OCI-LY1 (cell line): ENCODE measurements around the gene ENOX2.

ENCODE experiments used
- H2AFZ ChIP-seq: fragments of 200-600 bp; sonication (generic), shearing (Covaris generic); 2 replicates; pipeline ENCODE4 v1.6.0; 2014; ENCODE audit warnings: antibody characterized with exemption, mild to moderate bottlenecking, low read length
- H3F3A ChIP-seq: fragments of 200-600 bp; sonication (generic), shearing (Covaris generic); 2 replicates; pipeline ENCODE4 v1.6.0; 2014; ENCODE audit warnings: mild to moderate bottlenecking, antibody characterized with exemption, low read length, moderate library complexity; ENCODE audit not compliant: insufficient read depth
- H3K27ac ChIP-seq: fragments of 200-600 bp; sonication (generic); 2 replicates; pipeline ENCODE4 v1.5.1; 2014; ENCODE audit warnings: low read length, mixed run types, mild to moderate bottlenecking, low read depth; ENCODE audit not compliant: poor library complexity, severe bottlenecking
- H3K27me3 ChIP-seq: fragments of 200-600 bp; sonication (generic); 2 replicates; pipeline ENCODE4 v1.6.0; 2014; ENCODE audit warnings: antibody characterized with exemption, mild to moderate bottlenecking, low read length, moderate library complexity; ENCODE audit not compliant: insufficient read depth
- H3K36me3 ChIP-seq: fragments of 200-600 bp; sonication (generic); 2 replicates; pipeline ENCODE4 v1.6.1; 2014; ENCODE audit warnings: mild to moderate bottlenecking, antibody characterized with exemption, low read length, moderate library complexity, mixed read lengths; ENCODE audit not compliant: insufficient read depth
- H3K4me1 ChIP-seq: fragments of 200-600 bp; sonication (generic); 2 replicates; pipeline ENCODE4 v1.5.1; 2014; ENCODE audit warnings: mild to moderate bottlenecking, low read length, moderate library complexity; ENCODE audit not compliant: insufficient read depth, severe bottlenecking
- H3K4me2 ChIP-seq: fragments of 200-600 bp; sonication (generic), shearing (Covaris generic); 2 replicates; pipeline ENCODE4 v1.6.1; 2014; ENCODE audit warnings: low read length
- H3K4me3 ChIP-seq: fragments of 200-600 bp; sonication (generic); 2 replicates; pipeline ENCODE4 v1.5.1; 2014; ENCODE audit warnings: low read length, low read depth, mild to moderate bottlenecking, mixed read lengths; ENCODE audit not compliant: poor library complexity, severe bottlenecking
- H3K79me2 ChIP-seq: fragments of 200-600 bp; shearing (Covaris generic); 2 replicates; pipeline ENCODE4 v1.6.1; 2016; ENCODE audit warnings: mixed run types, low read length, mixed read lengths; ENCODE audit not compliant: insufficient read depth
- H3K9ac ChIP-seq: fragments of 200-600 bp; sonication (generic), shearing (Covaris generic); 2 replicates; pipeline ENCODE4 v1.6.1; 2014; ENCODE audit warnings: mild to moderate bottlenecking, low read length, mixed read lengths
- H3K9me2 ChIP-seq: fragments of 200-600 bp; sonication (generic), shearing (Covaris generic); 2 replicates; pipeline ENCODE4 v1.6.1; 2014; ENCODE audit warnings: low read depth, mild to moderate bottlenecking, low read length, mixed read lengths
- H3K9me3 ChIP-seq: fragments of 200-600 bp; shearing (Covaris generic); 2 replicates; pipeline ENCODE4 v1.6.1; 2014; ENCODE audit warnings: low read length, mixed read lengths
- H4K20me1 ChIP-seq: fragments of 200-600 bp; sonication (generic), shearing (Covaris generic); 2 replicates; pipeline ENCODE4 v1.6.0; 2016; ENCODE audit warnings: mild to moderate bottlenecking, low read length; ENCODE audit not compliant: insufficient read depth
- CTCF ChIP-seq: fragments of 200-600 bp; sonication (generic), shearing (Covaris generic); IDR thresholded peaks from 2 replicates; pipeline ENCODE4 v1.5.1; 2017; ENCODE audit warnings: mild to moderate bottlenecking, antibody characterized with exemption, low read length, moderate library complexity, mixed read lengths
- EZH2 ChIP-seq: fragments of 200-600 bp; sonication (generic), shearing (Covaris generic); IDR thresholded peaks from 2 replicates; pipeline ENCODE4 v1.8.0; 2017; ENCODE audit warnings: borderline replicate concordance, mixed run types, mild to moderate bottlenecking, antibody characterized with exemption, low read length, moderate library complexity, mixed read lengths

The ENOX2 gene

GRCh38 chrX:130734713-130735112 lies 168.3 kb downstream of the ENOX2 start:
- Histone ChIP-seq H3K4me1 (no peaks in the 10 kb centered on the region), H3K4me3 (no peak overlapping the region), H3K27ac (no peak overlapping the region), H3K9me3 (no peaks in the 10 kb centered on the region), H3K4me2 (no peak overlapping the region), H3F3A (no peaks in the 10 kb centered on the region), H3K36me3 (no peaks in the 10 kb centered on the region), H3K27me3 (no peaks in the 10 kb centered on the region), H4K20me1 (no peaks in the 10 kb centered on the region), H3K9ac (no peak overlapping the region), H3K79me2 (no peaks in the 10 kb centered on the region), H2AFZ (no peak overlapping the region), H3K9me2 (no peaks in the 10 kb centered on the region)
- no peak for TF ChIP-seq CTCF
- no peak for TF ChIP-seq EZH2

GRCh38 chrX:130728208-130728607 lies 174.8 kb downstream of the ENOX2 start:
- H4K20me1 ChIP-seq = no peaks in the 10 kb centered on the region
- no peaks in the 10 kb centered on the region for H3K36me3 ChIP-seq
- no peak overlapping the region for H3K4me2 ChIP-seq
- no peaks in the 10 kb centered on the region for H3K79me2 ChIP-seq
- no peak overlapping the region for H3K9ac ChIP-seq
- H3K9me3 ChIP-seq = no peaks in the 10 kb centered on the region
- no peak overlapping the region for H3K27ac ChIP-seq
- no peaks in the 10 kb centered on the region for H3K27me3 ChIP-seq
- no peak for TF ChIP-seq EZH2
- no peak for TF ChIP-seq CTCF
- H3F3A ChIP-seq = no peaks in the 10 kb centered on the region
- H3K9me2 ChIP-seq = no peaks in the 10 kb centered on the region
- H3K4me1 ChIP-seq = no peaks in the 10 kb centered on the region
- no peak overlapping the region for H3K4me3 ChIP-seq
- no peak overlapping the region for H2AFZ ChIP-seq

- H3K27me3 ChIP-seq = no peaks in the 10 kb centered on the region
- no peaks in the 10 kb centered on the region for H3K79me2 ChIP-seq
- no peak overlapping the region for H2AFZ ChIP-seq
- no peaks in the 10 kb centered on the region for H3K4me1 ChIP-seq
- H3K36me3 ChIP-seq = no peaks in the 10 kb centered on the region
- TF ChIP-seq EZH2 (no peak), CTCF (no peak)
- H3K4me2 ChIP-seq = no peak overlapping the region
- H3K4me3 ChIP-seq = no peak overlapping the region
- H3K9ac ChIP-seq = no peak overlapping the region
- no peaks in the 10 kb centered on the region for H3F3A ChIP-seq
- H4K20me1 ChIP-seq = no peaks in the 10 kb centered on the region
- H3K9me2 ChIP-seq = no peaks in the 10 kb centered on the region
- no peaks in the 10 kb centered on the region for H3K9me3 ChIP-seq
- no peak overlapping the region for H3K27ac ChIP-seq
Observed at GRCh38 chrX:130726661-130727060, 176.3 kb downstream of the ENOX2 start.
